HG03521 (cell line): ENCODE measurements around the gene PGAP3.

Experiments used
- ATAC-seq: cut with Tn5 transposase; IDR thresholded peaks from one replicate; pipeline ENCODE4 v1.9.1; 2021; ENCODE audit warnings: mild to moderate bottlenecking, moderate library complexity; ENCODE audit not compliant: unreplicated experiment

PGAP3 gene

DNA sequence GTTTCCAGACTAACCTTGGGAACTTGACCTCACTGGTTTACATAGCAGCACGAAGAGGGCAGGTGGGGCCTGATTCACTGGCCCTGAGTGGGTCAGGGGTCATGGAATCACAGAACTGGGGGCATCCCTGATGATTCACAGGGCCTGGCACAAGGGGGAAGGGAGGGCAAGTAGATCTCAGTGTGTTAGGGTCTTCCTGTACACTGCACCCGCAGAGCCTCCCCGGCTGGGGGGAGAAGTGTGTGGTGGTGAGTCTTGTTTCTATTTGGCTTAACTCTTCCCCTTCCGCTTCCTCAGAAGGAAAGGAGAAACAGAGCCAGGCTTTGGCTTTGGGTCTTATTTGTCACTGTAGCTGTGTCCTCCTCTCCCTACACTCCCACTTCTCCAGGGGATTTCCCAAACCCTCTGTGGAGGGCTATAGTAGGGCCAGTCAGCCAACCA, 47.2 kb downstream of the PGAP3 start:
- ATAC-seq = no peak

- ATAC-seq = no peak
These were observed 48.0 kb downstream of the PGAP3 start for GRCh38 chr17:39639566-39640458.

DNA sequence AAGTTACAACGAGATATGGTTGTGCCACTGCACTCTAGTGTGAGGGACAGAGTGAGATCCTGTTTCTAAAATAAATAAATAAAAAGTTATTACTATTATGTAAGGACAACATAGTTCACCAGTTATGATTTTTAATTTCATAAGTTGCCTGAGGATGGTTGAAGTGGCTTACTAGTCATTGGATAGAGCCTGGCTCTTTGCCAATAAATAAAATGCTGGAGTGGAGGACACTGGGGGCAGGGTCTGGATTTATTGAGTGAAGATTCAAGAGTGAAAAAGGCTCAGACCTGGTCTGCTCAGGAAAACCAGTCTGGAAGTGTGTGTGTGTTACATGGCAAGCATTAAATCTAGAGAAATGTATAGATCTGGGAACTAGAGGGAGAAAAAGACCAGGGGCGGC, 48.8 kb downstream of the PGAP3 start:
- no peak for ATAC-seq

- no peak for ATAC-seq
These were observed 49.5 kb downstream of the PGAP3 start for GRCh38 chr17:39638317-39638716.

DNA sequence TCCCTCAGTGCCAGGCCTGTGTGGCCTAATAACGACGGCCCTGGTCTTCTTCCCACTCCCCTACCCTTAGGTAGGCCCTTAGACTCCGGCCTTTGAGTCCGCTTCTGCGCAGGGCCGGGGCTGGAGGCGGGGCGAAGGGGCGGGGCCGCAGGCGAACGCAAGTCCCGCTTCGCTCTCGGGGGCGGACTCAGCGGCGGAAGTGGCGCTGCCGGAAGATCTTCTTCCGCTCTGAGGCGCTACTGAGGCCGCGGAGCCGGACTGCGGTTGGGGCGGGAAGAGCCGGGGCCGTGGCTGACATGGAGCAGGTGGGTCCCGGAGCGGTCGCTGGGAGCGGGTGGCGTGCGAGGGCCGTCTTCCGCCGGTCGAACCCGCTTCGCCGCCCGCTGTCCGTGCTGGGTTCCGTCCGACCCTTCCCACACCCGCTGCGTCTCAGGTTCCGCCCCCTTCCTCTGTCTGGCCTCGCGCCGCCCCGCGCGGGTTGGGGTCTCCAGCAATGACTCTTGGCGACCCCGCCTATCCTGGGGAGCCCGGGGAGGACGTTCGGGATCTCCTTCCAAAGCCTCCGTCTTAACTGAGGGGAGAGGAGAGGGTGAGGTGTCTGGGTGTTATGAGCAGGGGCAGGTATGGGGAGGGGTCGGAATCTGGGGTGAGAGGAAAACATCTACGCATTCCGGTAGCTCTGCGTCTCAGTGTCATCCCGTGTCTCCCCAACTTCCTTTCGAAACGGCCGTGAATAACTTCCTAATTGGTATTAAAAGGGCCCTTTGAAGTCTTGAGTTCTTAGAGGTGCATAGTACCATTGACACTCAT, 50.7 kb downstream of the PGAP3 start, which contains the start of gene STARD3:
STARD3 (plus strand) TSS at position 218 of the 810 bp plus-strand sequence. CDS start 16,388 bp downstream, outside the sequence.
- ATAC-seq = peak; percentile 77

- no peak for ATAC-seq
These were observed 51.3 kb downstream of the PGAP3 start for GRCh38 chr17:39636587-39636926.

GRCh38 chr17:39635614-39636176, 52.2 kb downstream of the PGAP3 start:
- ATAC-seq = no peak

GRCh38 chr17:39634384-39634871, 53.4 kb downstream of the PGAP3 start:
- no peak for ATAC-seq

GRCh38 chr17:39633570-39634183, 54.2 kb downstream of the PGAP3 start:
- no peak for ATAC-seq

DNA sequence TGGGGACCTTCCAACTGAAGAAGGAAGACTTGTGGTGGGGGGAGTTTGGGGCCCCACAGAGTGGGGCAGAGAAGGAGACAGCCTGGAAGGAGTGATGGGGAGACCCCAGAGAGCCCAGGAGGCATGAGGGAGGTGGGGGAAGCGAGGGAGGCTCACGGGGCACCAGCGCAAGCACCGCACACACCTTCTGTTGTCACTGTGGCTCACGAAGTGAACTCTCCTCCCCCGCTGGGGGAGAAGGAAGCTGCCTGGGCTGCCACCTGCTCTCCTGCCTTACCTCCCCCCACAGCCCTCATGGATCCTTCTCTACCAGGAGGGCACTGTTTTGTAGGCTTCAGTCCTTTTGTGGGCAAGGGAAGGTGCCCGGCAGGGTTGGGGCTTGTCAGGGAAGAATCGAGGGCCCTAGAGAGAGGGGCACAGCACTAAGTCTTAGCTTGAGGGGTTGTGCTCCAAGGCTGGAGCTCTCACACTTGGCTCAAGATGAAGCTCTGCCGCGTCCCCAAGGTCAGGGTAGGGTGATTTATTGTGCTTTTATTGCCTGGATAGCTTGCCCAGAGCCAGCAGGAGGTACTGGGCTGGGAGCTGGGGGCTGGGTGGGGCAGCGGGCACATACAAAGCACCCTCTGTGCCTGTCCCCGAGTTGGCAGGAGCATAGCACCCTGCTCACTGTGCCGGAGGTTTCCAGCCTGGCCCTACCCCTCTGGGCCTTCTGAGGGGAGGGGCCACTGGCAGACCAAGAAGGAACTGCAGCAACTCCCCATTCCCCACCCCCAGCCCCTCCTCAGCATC, 55.5 kb downstream of the PGAP3 start:
- no peak for ATAC-seq

DNA sequence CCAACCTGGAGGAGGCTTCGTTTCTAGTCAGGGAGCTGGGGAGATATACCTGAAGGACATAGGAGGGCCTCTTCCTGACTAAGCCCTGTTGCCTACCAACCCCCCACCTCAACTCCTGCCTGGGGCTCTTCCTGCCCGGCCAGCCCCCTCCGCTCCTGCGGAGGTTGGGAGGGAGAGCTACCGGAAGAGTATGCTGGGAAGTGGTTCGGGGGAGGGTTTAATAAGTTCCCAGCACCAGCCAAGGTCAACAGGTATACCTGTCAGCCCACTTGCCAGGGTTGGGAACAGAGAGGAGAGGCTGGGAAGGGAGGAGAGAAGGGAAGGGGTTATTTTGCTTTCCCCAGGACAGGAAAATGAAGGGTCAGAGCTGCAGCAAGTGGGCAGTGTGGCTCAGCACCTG, 56.5 kb downstream of the PGAP3 start:
- ATAC-seq = no peak

GRCh38 chr17:39629898-39630297, 58.0 kb downstream of the PGAP3 start:
- ATAC-seq = no peak

- ATAC-seq = no peak
These were observed 58.4 kb downstream of the PGAP3 start for GRCh38 chr17:39629494-39629880.

DNA sequence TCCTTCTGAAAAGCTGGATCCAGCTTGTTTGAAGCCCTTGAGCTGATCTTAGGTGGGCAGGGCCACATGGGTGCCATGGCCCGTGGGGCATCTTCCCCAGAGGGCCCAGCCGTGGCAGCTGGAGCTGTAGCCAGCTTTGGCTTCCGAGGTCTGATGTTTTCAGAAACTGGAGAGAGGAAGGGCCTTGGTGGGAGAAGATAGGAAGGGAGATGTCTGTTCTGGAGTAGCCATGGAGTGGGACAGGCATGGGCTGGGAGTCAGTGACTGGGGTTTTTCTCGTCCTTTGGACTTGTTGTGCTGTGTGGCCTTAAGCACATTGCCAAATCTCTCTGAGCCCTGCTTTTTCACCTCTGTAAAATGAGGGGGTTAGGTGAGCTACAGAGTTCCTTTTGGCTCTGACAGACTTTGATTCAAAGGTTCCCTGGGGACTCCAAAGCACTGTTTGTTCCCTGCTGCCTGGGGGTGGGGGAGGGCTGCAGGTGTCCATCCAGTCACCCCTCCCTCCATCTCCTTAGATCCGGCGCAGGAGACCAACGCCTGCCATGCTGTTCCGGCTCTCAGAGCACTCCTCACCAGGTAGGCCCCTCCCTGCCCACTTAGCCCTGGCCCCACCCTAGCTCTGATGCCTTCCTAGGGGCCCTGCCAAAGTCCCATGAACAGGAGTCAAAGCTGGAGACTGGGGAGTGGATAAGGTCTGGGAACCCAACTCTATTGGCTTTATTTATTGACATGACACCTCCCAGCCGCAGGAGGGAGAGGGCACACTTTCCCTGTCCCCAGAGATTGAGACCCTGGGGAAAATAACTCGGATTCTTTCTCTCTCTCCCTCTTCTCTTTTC, 59.0 kb downstream of the PGAP3 start:
- ATAC-seq = no peak

DNA sequence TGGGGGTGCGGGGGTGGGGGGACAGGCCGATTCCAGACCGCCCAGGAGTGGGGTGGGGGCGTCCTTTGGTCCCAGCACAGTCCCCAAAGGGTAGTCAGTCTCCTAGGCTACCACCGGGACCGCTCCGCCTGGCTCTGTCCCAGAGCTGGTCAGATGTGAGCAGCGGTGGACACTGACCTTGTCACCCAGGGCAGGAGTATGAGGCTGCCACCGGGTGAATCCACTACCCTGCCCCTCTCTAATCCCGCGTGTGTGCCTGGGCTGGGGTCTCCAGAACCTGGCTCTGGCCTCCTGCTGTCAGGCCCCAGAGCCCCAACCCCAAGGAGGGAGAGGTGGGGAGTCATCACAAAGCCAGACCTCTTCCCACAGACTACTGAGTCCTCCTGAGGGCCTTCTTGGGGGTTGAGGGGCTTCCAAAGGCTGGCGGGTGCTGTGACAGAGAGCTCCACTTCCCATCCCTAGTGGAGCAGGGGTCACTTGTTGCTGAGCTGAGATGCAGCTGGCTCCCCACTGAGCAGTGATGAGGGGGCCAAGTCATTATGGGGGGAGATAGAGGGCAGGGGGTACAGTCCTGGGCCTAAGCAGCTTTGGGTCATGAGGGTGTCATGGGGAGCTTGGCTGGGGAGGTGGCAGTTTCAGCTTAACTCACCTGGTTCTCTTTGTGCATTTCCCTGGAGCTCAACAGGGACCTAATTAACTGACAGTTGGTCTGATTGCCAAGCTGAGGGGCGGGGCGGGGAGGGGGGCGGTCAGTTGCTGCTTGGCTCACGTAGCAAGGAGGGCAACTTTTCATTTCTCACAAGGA, 59.9 kb downstream of the PGAP3 start:
- ATAC-seq = no peak

DNA sequence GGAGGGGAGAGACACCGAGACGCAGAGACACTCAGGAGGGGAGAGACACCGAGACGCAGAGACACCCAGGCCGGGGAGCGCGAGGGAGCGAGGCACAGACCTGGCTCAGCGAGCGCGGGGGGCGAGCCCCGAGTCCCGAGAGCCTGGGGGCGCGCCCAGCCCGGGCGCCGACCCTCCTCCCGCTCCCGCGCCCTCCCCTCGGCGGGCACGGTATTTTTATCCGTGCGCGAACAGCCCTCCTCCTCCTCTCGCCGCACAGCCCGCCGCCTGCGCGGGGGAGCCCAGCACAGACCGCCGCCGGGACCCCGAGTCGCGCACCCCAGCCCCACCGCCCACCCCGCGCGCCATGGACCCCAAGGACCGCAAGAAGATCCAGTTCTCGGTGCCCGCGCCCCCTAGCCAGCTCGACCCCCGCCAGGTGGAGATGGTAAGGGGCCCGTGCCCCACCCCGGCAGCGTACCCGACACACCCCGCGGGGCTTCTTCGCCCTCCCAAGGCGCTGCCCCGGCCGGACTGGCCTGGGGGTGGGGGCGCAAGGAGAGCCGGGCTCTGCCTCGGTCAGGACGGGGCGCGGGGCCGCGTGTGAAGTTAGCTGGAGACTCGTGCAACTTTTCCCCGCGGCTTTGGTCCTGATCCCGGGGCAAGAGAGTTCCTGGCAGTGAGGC, 60.7 kb downstream of the PGAP3 start:
- ATAC-seq = no peak

GRCh38 chr17:39626171-39627046, 61.4 kb downstream of the PGAP3 start, which contains the start of gene PPP1R1B:
PPP1R1B (plus strand) TSS chr17:39626952; CDS start chr17:39627393, 441 bp downstream.
- ATAC-seq = no peak
